ENCODE measurements around the gene TMEM139. TPM values are rescaled to one million over a fixed set of nuclear protein-coding genes. Genes with fewer than 3 reads are reported as not detected.
A peak's percentile ranks its signal among the peaks of the same experiment; 100 is the strongest.
"Not testable (repeated sequence)": the region's sequence is repeated elsewhere in the genome, so short reads cannot be mapped to it uniquely, and the experiment has no call there.

TMEM139 gene
- total RNA-seq, 2 donors from 2014 or later = 2.3 to 4.1 TPM

- ATAC-seq (no peak), DNase-seq (no peak)
- intact Hi-C loops (cut with DNase I) = no loop called here
Measured at GRCh38 chr7:143285806-143286521, 1.2 kb downstream of the TMEM139 start.

GRCh38 chr7:143286522-143286890, 1.7 kb downstream of the TMEM139 start:
- no peak for DNase-seq
- intact Hi-C loops (cut with DNase I) = no loop called here

GRCh38 chr7:143287339-143287934, 2.7 kb downstream of the TMEM139 start:
- DNase-seq (no peak), ATAC-seq (no peak)
- intact Hi-C loops (cut with DNase I) = no loop called here

More at GRCh38 chr7:143286522-143286890, 1.7 kb downstream of the TMEM139 start:
- ATAC-seq = no peak

GRCh38 chr7:143287935-143288826, 3.4 kb downstream of the TMEM139 start, which contains the start of gene CASP2:
CASP2 (plus strand) TSS chr7:143288351; CDS start chr7:143288456, 105 bp downstream.
- intact Hi-C loops (cut with DNase I) = no loop called here
- DNase-seq (peak; percentile 99), ATAC-seq (peak; percentile 98)

GRCh38 chr7:143288836-143289235, 4.1 kb downstream of the TMEM139 start:
- intact Hi-C loops (cut with DNase I) = no loop called here
- no peak for ATAC-seq
- DNase-seq = no peak

- no peak for DNase-seq
- intact Hi-C loops (cut with DNase I) = no loop called here
- no peak for ATAC-seq
Measured at GRCh38 chr7:143289421-143289820, 4.7 kb downstream of the TMEM139 start.

- DNase-seq; intact Hi-C loops (cut with DNase I); ATAC-seq: not testable (repeated sequence)
Measured at GRCh38 chr7:143289888-143290287, 5.1 kb downstream of the TMEM139 start.

- ATAC-seq (no peak), DNase-seq (no peak)
- intact Hi-C loops (cut with DNase I) = no loop called here
Measured at GRCh38 chr7:143290293-143290692, 5.5 kb downstream of the TMEM139 start.

- intact Hi-C loops (cut with DNase I) = no loop called here
- no peak for DNase-seq
- ATAC-seq = no peak
Measured at GRCh38 chr7:143292876-143293275, 8.1 kb downstream of the TMEM139 start.

GRCh38 chr7:143295870-143296269, 11.1 kb downstream of the TMEM139 start:
- no peak for ATAC-seq
- no peak for DNase-seq
- intact Hi-C loops (cut with DNase I) = no loop called here

- intact Hi-C loops (cut with DNase I) = no loop called here
- ATAC-seq = no peak
Measured at GRCh38 chr7:143296686-143297085, 11.9 kb downstream of the TMEM139 start.

GRCh38 chr7:143299346-143299745, 14.6 kb downstream of the TMEM139 start:
- intact Hi-C loops (cut with DNase I) = no loop called here
- ATAC-seq = peak in 1 of 2 donors; percentile 59
- DNase-seq = no peak

More at GRCh38 chr7:143296686-143297085, 11.9 kb downstream of the TMEM139 start:
- no peak for DNase-seq

- intact Hi-C loops (cut with DNase I) = loop anchor here in 1 of 2 donors (10.0 kb wide), 1 partner anchor 115 kb away; no protein-coding TSS in a partner anchor
Measured at GRCh38 chr7:143299840-143300239, 15.1 kb downstream of the TMEM139 start.

GRCh38 chr7:143300959-143301935, 16.5 kb downstream of the TMEM139 start:
- intact Hi-C loops (cut with DNase I) = loop anchor here in 1 of 2 donors (10.0 kb wide), 1 partner anchor 114 kb away; no protein-coding TSS in a partner anchor
- no peak for DNase-seq
- ATAC-seq = peak in 1 of 2 donors; percentile 19

More at GRCh38 chr7:143299840-143300239, 15.1 kb downstream of the TMEM139 start:
- no peak for DNase-seq
- peak in 1 of 2 donors; percentile 65 for ATAC-seq

GRCh38 chr7:143303733-143304132, 19.0 kb downstream of the TMEM139 start:
- no peak for ATAC-seq
- no peak for DNase-seq
- intact Hi-C loops (cut with DNase I) = loop anchor here in 1 of 2 donors (10.0 kb wide), 1 partner anchor 111 kb away; no protein-coding TSS in a partner anchor

GRCh38 chr7:143304938-143305337, 20.2 kb downstream of the TMEM139 start:
- DNase-seq = no peak
- intact Hi-C loops (cut with DNase I) = loop anchor here (1.0 to 10.0 kb wide), 3 partner anchors 63 to 110 kb away; no protein-coding TSS in a partner anchor
- no peak for ATAC-seq

- DNase-seq (peak; percentile 78), ATAC-seq (peak; percentile 83 to 89)
- intact Hi-C loops (cut with DNase I) = loop anchor here (1.0 to 10.0 kb wide), 3 partner anchors 63 to 109 kb away; no protein-coding TSS in a partner anchor
Measured at GRCh38 chr7:143305423-143306070, 20.8 kb downstream of the TMEM139 start.
